Measurements from ENCODE around the gene HRG. TPM values are rescaled to one million over a fixed set of nuclear protein-coding genes. Genes with fewer than 3 reads are reported as not detected.

HRG gene
- total and polyA plus RNA-seq, 2 of the 8 experiments (the other 6 are each of a cell fraction or from before 2014, with no cell fraction given) = 0.03 to 0.15 TPM

DNA sequence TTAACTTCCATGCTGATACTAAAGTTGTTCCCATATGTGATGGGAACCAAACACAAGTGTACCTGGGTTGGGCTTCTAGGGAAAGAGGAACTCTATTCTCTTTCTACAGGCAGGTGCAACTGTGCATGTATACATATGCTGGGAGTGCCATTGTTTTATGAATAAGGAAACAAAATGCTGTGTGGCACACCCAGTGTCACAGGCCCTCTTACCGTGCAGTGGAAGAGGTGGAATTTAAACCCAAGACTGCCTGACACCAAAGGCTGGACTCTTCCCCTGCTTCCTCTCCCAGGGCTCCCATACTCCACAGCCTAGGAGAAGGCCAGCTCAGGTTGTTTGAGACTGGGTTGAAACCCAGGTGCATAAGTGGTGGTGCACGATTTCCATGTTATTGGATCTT, 27.6 kb upstream of the HRG start (continued):
- no peak for TF ChIP-seq HDAC2 (IDR thresholded peaks at IDR 0.05; ENCODE audit: borderline replicate concordance in 1 of 2, low read depth in 2 of 2, low read length in 2 of 2)
- TF ChIP-seq HDAC6 (IDR thresholded peaks at IDR 0.05; ENCODE audit: low read depth, low read length) = no peak
- TF ChIP-seq BRCA1 (IDR thresholded peaks at IDR 0.05; ENCODE audit: low read depth, low read length) = no peak
- TF ChIP-seq, protein P1, sequence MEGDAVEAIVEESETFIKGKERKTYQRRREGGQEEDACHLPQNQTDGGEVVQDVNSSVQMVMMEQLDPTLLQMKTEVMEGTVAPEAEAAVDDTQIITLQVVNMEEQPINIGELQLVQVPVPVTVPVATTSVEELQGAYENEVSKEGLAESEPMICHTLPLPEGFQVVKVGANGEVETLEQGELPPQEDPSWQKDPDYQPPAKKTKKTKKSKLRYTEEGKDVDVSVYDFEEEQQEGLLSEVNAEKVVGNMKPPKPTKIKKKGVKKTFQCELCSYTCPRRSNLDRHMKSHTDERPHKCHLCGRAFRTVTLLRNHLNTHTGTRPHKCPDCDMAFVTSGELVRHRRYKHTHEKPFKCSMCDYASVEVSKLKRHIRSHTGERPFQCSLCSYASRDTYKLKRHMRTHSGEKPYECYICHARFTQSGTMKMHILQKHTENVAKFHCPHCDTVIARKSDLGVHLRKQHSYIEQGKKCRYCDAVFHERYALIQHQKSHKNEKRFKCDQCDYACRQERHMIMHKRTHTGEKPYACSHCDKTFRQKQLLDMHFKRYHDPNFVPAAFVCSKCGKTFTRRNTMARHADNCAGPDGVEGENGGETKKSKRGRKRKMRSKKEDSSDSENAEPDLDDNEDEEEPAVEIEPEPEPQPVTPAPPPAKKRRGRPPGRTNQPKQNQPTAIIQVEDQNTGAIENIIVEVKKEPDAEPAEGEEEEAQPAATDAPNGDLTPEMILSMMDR (IDR thresholded peaks at IDR 0.05; ENCODE audit: control extremely low read depth in 1 of 3, insufficient read depth in 1 of 3, low read depth in 1 of 3, low read length in 3 of 3) = no peak
